Neural progenitor cell (in vitro differentiated cells): ENCODE results near the gene GAS2. TPM values are rescaled to one million over a fixed set of nuclear protein-coding genes. Genes with fewer than 3 reads are reported as not detected.

Experiments
- DNase-seq: peaks from one replicate; pipeline ENCODE4 v3.0.0-alpha.2; 2016; ENCODE audit warnings: low spot score
- H2AFZ ChIP-seq: fragments of 200-600 bp; sonication (generic); replicated peaks from 2 replicates; pipeline ENCODE4 v1.6.1; 2016; ENCODE audit warnings: antibody characterized with exemption
- H3F3A ChIP-seq: fragments of 200-600 bp; sonication (generic); 2 replicates; pipeline ENCODE4 v1.6.1; 2016; ENCODE audit warnings: antibody characterized with exemption, low read depth
- H3K27ac ChIP-seq: fragments of 200-600 bp; sonication (generic); 2 replicates; pipeline ENCODE4 v1.5.1; 2016; ENCODE audit warnings: mild to moderate bottlenecking
- H3K27me3 ChIP-seq: fragments of 200-600 bp; sonication (generic); 2 replicates; pipeline ENCODE4 v1.6.1; 2016; ENCODE audit warnings: mild to moderate bottlenecking, moderate library complexity
- H3K36me3 ChIP-seq: fragments of 200-600 bp; sonication (generic); 2 replicates; pipeline ENCODE4 v1.5.1; 2016
- H3K4me1 ChIP-seq: fragments of 200-600 bp; sonication (generic); 2 replicates; pipeline ENCODE4 v1.6.1; 2016; ENCODE audit warnings: mixed run types
- H3K4me2 ChIP-seq: fragments of 200-600 bp; sonication (generic); 2 replicates; pipeline ENCODE4 v1.6.1; 2016
- H3K4me3 ChIP-seq: fragments of 200-600 bp; sonication (generic); 2 replicates; pipeline ENCODE4 v1.5.1; 2016
- H3K79me2 ChIP-seq: fragments of 200-600 bp; sonication (generic); 2 replicates; pipeline ENCODE4 v1.6.1; 2016; ENCODE audit warnings: low read depth
- H3K9ac ChIP-seq: fragments of 200-600 bp; sonication (generic); 2 replicates; pipeline ENCODE4 v1.6.1; 2016
- H3K9me3 ChIP-seq: fragments of 200-600 bp; sonication (generic); 2 replicates; pipeline ENCODE4 v1.5.1; 2016; ENCODE audit warnings: low read depth
- H4K20me1 ChIP-seq: fragments of 200-600 bp; sonication (generic); 2 replicates; pipeline ENCODE4 v1.6.1; 2016; ENCODE audit warnings: low read depth
- H3K27ac Mint-ChIP-seq: 3 replicates; pipeline ENCODE4 v1.8.0; 2021; ENCODE audit warnings: mixed read lengths
- H3K27me3 Mint-ChIP-seq: 2 replicates; pipeline ENCODE4 v1.8.0; 2022; ENCODE audit warnings: low read depth, mild to moderate bottlenecking, inconsistent platforms, moderate library complexity, mixed read lengths; ENCODE audit not compliant: insufficient read depth
- H3K36me3 Mint-ChIP-seq: 3 replicates; pipeline ENCODE4 v1.8.0; 2021; ENCODE audit warnings: mixed read lengths
- H3K4me1 Mint-ChIP-seq: 3 replicates; pipeline ENCODE4 v1.8.0; 2021; ENCODE audit warnings: mixed read lengths
- H3K4me3 Mint-ChIP-seq: 3 replicates; pipeline ENCODE4 v1.8.0; 2021; ENCODE audit warnings: mild to moderate bottlenecking, moderate library complexity, mixed read lengths
- H3K9me3 Mint-ChIP-seq: 3 replicates; pipeline ENCODE4 v1.8.0; 2020; ENCODE audit warnings: mixed read lengths
- EZH2 ChIP-seq: fragments of 200-600 bp; sonication (generic); IDR thresholded peaks from 2 replicates; pipeline ENCODE4 v1.6.1; 2017; ENCODE audit warnings: antibody characterized with exemption, mild to moderate bottlenecking, moderate library complexity
- EZH2phosphoT487 ChIP-seq: fragments of 200-600 bp; sonication (generic); IDR thresholded peaks from 2 replicates; pipeline ENCODE4 v1.6.1; 2017; ENCODE audit warnings: antibody characterized with exemption
- total RNA-seq: library from RNA; depleted of rRNA; stranded (reverse); fragments of >200 nt; gene quantifications from 2 replicates; pipeline ENCODE4 v1.2.3, GENCODE V29; 2015; ENCODE audit warnings: low replicate concordance
- TF ChIP-seq, protein P1 (sequence below): fragments of 200-600 bp; sonication (generic); IDR thresholded peaks from 2 replicates; pipeline ENCODE4 v1.5.1; 2017; ENCODE audit warnings: antibody characterized with exemption, mild to moderate bottlenecking

GAS2 gene
- total RNA-seq, 1 donor from 2014 or later, result 6.4 TPM

DNA sequence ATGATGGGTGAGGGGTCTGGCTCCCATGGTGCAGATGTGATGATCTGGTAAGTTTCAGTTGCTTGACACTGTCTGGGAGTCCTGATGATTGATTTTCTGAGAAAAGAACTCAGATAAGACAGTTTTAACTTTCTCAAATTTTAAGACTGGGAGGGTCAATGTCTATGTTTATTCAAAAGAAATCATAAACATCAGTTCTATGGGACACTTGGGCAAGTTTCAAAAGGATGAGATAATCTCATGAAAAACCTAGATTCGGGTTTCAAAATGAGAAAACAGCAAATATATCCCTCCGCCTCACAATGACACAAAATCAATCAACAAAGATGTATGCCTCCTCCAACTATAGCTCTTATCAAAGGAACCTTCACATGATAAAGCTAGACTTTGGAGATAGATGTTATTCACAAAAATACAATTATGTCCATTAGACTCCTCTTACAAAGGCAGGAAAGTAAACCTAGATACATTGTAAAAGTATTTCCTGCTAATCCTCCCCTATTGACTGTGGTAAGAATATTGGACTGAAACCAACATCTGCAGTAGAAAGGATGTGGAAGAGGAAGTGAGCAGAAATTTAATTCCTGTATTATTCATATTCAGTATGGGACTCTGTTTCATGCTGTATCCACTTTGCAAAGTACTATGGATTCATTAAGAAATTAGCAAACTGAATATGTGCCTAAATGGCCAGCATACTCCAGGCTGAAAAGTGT lies 141.6 kb downstream of the GAS2 start:
- Histone ChIP-seq H4K20me1 (no peaks in the 10 kb centered on the region), H3K27ac (no peak overlapping the region), H3K27me3 (no peaks in the 10 kb centered on the region), H3K9me3 (no peaks in the 10 kb centered on the region), H3K36me3 (no peaks in the 10 kb centered on the region), H3K9ac (no peak overlapping the region), H3K4me1 (no peaks in the 10 kb centered on the region), H3F3A (no peaks in the 10 kb centered on the region), H3K4me3 (no peak overlapping the region), H3K79me2 (no peaks in the 10 kb centered on the region), H3K4me2 (no peak overlapping the region), H2AFZ (no peak overlapping the region)
- Mint-ChIP-seq H3K4me1 (no peaks in the 10 kb centered on the region), H3K4me3 (no peak overlapping the region), H3K36me3 (no peaks in the 10 kb centered on the region), H3K9me3 (peaks cover 4% of the 10 kb centered on the region), H3K27me3 (no peaks in the 10 kb centered on the region), H3K27ac (no peak overlapping the region)
- no peak for DNase-seq
- TF ChIP-seq EZH2phosphoT487 (no peak), EZH2 (no peak)
- TF ChIP-seq, protein P1, sequence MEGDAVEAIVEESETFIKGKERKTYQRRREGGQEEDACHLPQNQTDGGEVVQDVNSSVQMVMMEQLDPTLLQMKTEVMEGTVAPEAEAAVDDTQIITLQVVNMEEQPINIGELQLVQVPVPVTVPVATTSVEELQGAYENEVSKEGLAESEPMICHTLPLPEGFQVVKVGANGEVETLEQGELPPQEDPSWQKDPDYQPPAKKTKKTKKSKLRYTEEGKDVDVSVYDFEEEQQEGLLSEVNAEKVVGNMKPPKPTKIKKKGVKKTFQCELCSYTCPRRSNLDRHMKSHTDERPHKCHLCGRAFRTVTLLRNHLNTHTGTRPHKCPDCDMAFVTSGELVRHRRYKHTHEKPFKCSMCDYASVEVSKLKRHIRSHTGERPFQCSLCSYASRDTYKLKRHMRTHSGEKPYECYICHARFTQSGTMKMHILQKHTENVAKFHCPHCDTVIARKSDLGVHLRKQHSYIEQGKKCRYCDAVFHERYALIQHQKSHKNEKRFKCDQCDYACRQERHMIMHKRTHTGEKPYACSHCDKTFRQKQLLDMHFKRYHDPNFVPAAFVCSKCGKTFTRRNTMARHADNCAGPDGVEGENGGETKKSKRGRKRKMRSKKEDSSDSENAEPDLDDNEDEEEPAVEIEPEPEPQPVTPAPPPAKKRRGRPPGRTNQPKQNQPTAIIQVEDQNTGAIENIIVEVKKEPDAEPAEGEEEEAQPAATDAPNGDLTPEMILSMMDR, result no peak

DNA sequence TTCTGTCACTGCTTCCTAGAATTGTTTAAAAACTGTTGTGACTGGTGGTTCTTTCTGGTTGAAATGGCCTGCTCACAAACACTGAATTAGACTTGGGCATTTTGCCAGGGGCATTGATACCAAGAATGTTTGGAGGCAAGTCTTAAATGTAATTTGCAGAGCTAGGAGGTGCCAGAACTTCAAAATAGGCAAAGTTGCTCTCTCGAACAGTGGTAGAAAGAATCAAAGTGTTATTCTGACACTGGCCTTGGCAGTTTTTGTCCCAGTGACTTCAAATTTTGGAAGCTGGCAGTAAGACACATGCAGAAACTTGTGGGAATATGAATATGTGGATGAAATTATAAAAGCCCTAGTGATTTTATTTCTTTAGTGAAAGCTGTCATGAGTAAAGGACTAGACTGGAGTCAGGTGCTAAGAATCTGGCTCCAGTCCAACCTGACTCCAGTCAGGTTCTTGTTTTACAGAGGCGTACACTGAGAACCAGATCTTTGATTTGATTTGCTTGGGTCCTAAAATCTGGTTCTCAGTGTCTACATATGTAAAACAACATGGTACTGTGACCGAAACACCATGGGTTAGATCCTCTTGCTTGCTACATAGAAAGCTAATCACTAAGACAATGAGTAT lies 142.3 kb downstream of the GAS2 start:
- H3K27ac ChIP-seq, result no peak overlapping the region
- H3K36me3 ChIP-seq, result no peaks in the 10 kb centered on the region
- H3K9me3 ChIP-seq, result no peaks in the 10 kb centered on the region
- H3K4me1 Mint-ChIP-seq, result no peaks in the 10 kb centered on the region
- H3K79me2 ChIP-seq, result no peaks in the 10 kb centered on the region
- no peaks in the 10 kb centered on the region for H3K27me3 ChIP-seq
- no peaks in the 10 kb centered on the region for H3K4me1 ChIP-seq
- no peak overlapping the region for H3K4me2 ChIP-seq
- H3K4me3 Mint-ChIP-seq, result no peak overlapping the region
- no peak overlapping the region for H3K9ac ChIP-seq
- no peaks in the 10 kb centered on the region for H3K27me3 Mint-ChIP-seq
- no peak overlapping the region for H3K27ac Mint-ChIP-seq
- H3F3A ChIP-seq, result no peaks in the 10 kb centered on the region
- H3K9me3 Mint-ChIP-seq, result peaks cover 4% of the 10 kb centered on the region
- DNase-seq, result no peak
- no peak for TF ChIP-seq EZH2phosphoT487
- TF ChIP-seq EZH2, result no peak
- TF ChIP-seq, protein P1, result no peak
- no peak overlapping the region for H3K4me3 ChIP-seq
- no peak overlapping the region for H2AFZ ChIP-seq
- no peaks in the 10 kb centered on the region for H3K36me3 Mint-ChIP-seq
- H4K20me1 ChIP-seq, result no peaks in the 10 kb centered on the region

DNA sequence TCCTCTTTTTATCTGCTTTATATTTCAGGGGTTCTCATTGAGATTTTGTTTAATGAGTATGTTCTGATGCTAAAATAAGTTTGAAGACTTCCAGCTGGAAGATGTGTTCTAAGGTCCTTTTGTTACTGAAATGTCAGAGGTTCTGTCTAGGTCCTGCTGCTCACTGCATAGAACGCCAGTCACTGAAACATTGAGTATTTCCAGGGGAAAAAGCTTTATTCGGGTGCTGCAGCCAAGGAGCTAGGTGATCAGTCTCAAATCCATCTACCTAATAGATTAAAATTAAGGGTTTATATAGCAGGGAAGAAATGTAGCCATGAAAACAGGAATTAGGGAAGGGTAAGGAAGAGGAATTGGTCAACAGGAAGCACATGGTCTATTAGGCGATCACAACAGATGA lies 143.5 kb downstream of the GAS2 start:
- DNase-seq, result no peak
- Histone ChIP-seq H3K27ac (no peak overlapping the region), H3K4me3 (no peak overlapping the region), H3K9ac (no peak overlapping the region), H2AFZ (no peak overlapping the region), H3K27me3 (no peaks in the 10 kb centered on the region), H3K36me3 (no peaks in the 10 kb centered on the region), H3K4me2 (no peak overlapping the region), H3K4me1 (no peaks in the 10 kb centered on the region), H3K79me2 (no peaks in the 10 kb centered on the region), H3K9me3 (no peaks in the 10 kb centered on the region), H3F3A (no peaks in the 10 kb centered on the region), H4K20me1 (no peaks in the 10 kb centered on the region)
- no peak overlapping the region for H3K4me3 Mint-ChIP-seq
- no peaks in the 10 kb centered on the region for H3K27me3 Mint-ChIP-seq
- no peak for TF ChIP-seq EZH2phosphoT487
- TF ChIP-seq, protein P1, result no peak
- no peak for TF ChIP-seq EZH2
- no peaks in the 10 kb centered on the region for H3K4me1 Mint-ChIP-seq
- H3K36me3 Mint-ChIP-seq, result no peaks in the 10 kb centered on the region
- peaks cover 4% of the 10 kb centered on the region for H3K9me3 Mint-ChIP-seq
- no peak overlapping the region for H3K27ac Mint-ChIP-seq
